GM12872 (cell line): Measurements from ENCODE around the gene THAP12.
A peak's percentile ranks its signal among the peaks of the same experiment; 100 is the strongest.

Experiments used
- CTCF ChIP-seq: IDR thresholded peaks from 3 replicates; pipeline ENCODE4 v1.5.1; 2011; ENCODE audit warnings: low read depth, mild to moderate bottlenecking, low read length, moderate library complexity; ENCODE audit not compliant: insufficient read depth

THAP12 gene

GRCh38 chr11:76380977-76381719, at the start of gene THAP12, which contains the start of gene GVQW3:
THAP12 (minus strand) TSS chr11:76381132; CDS start chr11:76380836, 296 bp downstream.
GVQW3 (plus strand) TSS chr11:76381323; CDS start chr11:76381829, 506 bp downstream.
- TF ChIP-seq CTCF: peak; percentile 18; the same call in 1 of the 3 replicates

GRCh38 chr11:76426660-76427059, 45.7 kb upstream of the THAP12 start:
- TF ChIP-seq CTCF: no peak

- no peak for TF ChIP-seq CTCF
Observed at GRCh38 chr11:76424891-76425290, 44.0 kb upstream of the THAP12 start.

GRCh38 chr11:76424379-76424778, 43.4 kb upstream of the THAP12 start:
- TF ChIP-seq CTCF: no peak

GRCh38 chr11:76419896-76420295, 39.0 kb upstream of the THAP12 start:
- peak; percentile 75 for TF ChIP-seq CTCF

- no peak for TF ChIP-seq CTCF
Observed at GRCh38 chr11:76415073-76415472, 34.1 kb upstream of the THAP12 start.

- no peak for TF ChIP-seq CTCF
Observed at GRCh38 chr11:76410851-76411357, 30.0 kb upstream of the THAP12 start.
